ENCODE results near the gene ASAP2. TPM values are rescaled to one million over a fixed set of nuclear protein-coding genes. Genes with fewer than 3 reads are reported as not detected.

The ASAP2 gene
- total RNA-seq, 2 experiments from 2014 or later: 0.21 to 0.26 TPM

DNA sequence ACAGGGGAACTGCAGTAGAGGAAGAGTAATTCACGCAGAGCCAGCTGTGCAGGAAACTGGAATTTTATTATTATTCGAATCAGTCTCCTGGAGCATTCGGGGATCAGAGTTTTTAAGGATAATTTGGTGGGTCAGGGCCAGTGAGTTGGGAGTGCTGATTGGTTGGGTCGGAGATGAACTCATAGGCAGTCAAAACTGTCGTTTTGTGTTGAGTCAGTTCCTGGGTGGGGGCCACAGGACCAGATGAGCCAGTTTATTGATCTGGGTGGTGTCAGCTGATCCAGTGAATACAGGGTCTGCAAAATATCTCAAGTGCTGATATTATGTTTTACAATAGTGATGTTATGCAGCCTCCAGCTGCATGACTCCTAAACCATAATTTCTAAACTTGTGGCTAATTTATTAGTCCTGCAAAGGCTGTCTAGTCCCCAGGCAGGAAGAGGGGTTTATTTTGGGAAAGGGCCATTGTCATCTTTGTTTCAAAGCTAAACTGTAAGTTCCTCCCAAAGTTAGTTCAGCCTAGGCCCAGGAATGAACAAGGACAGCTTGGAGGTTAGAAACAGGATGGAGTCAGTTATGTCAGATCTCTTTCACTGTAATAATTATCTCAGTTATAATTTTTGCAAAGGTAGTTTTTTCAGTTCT, 67.0 kb downstream of the ASAP2 start:
- Mint-ChIP-seq H3K27me3 (peaks cover 3% of the 10 kb centered on the region), H3K4me1 (no peaks in the 10 kb centered on the region), H3K9me3 (ENCODE audit: low read depth) (no peaks in the 10 kb centered on the region), H3K4me3 (no peak overlapping the region), H3K36me3 (ENCODE audit: low read depth) (no peaks in the 10 kb centered on the region), H3K27ac (no peak overlapping the region)
- ATAC-seq (no peak), DNase-seq (no peak)
- ChIA-PET CTCF (no interaction called here), POLR2A (no interaction called here)
- intact Hi-C loops (cut with DNase I, micrococcal nuclease): no loop called here

DNA sequence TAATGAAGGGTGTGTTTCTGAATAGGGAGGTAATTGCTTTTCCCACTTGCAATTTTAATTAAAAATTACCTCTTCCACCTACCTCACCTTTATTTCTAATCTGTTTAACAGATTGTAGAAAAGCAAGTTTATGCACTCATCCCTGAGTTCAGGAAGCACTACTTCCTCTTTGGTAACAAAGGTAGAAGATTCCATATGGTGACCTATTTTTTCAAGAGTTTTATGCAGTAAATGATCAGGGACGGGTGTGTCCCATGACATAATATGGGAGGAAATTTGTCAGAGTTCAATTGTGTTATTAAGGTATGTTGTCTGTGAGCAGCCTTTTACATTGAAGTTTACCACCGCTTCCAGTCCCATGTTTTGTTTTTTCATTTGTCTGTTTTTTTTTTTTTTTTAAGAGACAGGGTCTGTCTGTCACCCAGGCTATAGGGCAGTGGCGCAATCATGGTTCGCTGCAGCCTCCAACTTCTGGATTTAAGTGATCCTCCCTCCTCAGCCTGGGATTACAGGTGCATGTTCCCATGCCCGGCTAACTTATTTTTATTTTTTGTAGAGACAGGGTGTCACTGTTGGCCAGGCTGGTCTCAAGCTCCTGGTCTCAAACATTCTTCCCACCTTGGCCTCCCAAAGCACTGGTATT, 68.2 kb downstream of the ASAP2 start:
- H3K27ac Mint-ChIP-seq: no peak overlapping the region
- CTCF ChIA-PET: interaction anchor here (0.6 kb wide), 1 partner anchor 714 kb away, joined by 3 read pairs; no protein-coding TSS in a partner anchor
- no peak overlapping the region for H3K4me3 Mint-ChIP-seq
- no peaks in the 10 kb centered on the region for H3K36me3 Mint-ChIP-seq (ENCODE audit: low read depth)
- no peaks in the 10 kb centered on the region for H3K9me3 Mint-ChIP-seq (ENCODE audit: low read depth)
- ATAC-seq (no peak), DNase-seq (no peak)
- POLR2A ChIA-PET: no interaction called here
- intact Hi-C loops (cut with DNase I, micrococcal nuclease): no loop called here
- peaks cover 5% of the 10 kb centered on the region for H3K27me3 Mint-ChIP-seq
- H3K4me1 Mint-ChIP-seq: no peaks in the 10 kb centered on the region

DNA sequence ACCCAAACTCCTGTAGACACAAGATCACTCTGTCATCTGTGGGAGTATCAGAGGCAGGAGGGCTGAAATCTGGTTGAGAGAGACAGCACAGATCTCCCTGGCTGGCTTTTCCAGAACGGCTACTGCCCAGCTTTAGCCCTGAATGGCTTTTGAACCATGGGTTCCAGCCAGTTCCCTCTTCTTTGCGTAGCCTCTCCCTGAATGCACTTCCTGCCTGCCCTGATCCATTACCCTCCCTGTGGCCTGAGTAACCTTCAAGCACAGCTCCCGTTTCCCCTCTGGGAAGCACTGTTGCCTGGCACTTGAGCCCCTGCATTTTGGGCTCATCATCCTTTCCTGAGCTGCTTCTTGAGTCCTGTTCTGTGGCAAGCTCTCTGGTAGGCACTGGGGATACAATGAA, 68.8 kb downstream of the ASAP2 start:
- no peaks in the 10 kb centered on the region for H3K36me3 Mint-ChIP-seq (ENCODE audit: low read depth)
- intact Hi-C loops (cut with DNase I, micrococcal nuclease): no loop called here
- no peak for DNase-seq
- POLR2A ChIA-PET: no interaction called here
- CTCF ChIA-PET: no interaction called here
- H3K9me3 Mint-ChIP-seq (ENCODE audit: low read depth): no peaks in the 10 kb centered on the region
- H3K27ac Mint-ChIP-seq: no peak overlapping the region
- H3K4me3 Mint-ChIP-seq: no peak overlapping the region
- H3K4me1 Mint-ChIP-seq: no peaks in the 10 kb centered on the region
- H3K27me3 Mint-ChIP-seq: peaks cover 5% of the 10 kb centered on the region
- no peak for ATAC-seq

DNA sequence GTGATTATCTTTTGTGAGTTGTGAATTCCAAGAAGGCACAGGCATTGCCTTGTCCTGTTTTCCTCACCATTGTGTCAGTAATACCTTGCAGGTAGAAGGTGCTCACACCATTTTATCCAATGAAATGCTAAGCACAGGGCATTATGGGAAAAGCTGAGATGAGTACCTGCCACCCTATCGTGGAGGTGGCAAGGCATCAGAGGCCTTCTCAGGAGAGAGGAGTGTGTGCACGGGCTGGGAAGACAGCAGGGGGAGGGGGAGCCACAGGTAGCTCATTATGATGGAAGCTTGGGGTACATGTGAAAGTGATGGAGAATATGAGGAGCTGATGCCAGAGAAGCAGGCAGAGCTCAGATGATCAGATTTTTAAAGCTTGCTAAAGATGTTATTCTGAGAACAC, 69.5 kb downstream of the ASAP2 start:
- no peaks in the 10 kb centered on the region for H3K36me3 Mint-ChIP-seq (ENCODE audit: low read depth)
- ATAC-seq: no peak
- CTCF ChIA-PET: no interaction called here
- intact Hi-C loops (cut with DNase I, micrococcal nuclease): no loop called here
- no peak overlapping the region for H3K4me3 Mint-ChIP-seq
- POLR2A ChIA-PET: no interaction called here
- H3K27me3 Mint-ChIP-seq: peaks cover 5% of the 10 kb centered on the region
- no peak for DNase-seq
- H3K9me3 Mint-ChIP-seq (ENCODE audit: low read depth): no peaks in the 10 kb centered on the region
- no peak overlapping the region for H3K27ac Mint-ChIP-seq
- H3K4me1 Mint-ChIP-seq: no peaks in the 10 kb centered on the region

- ChIA-PET CTCF (no interaction called here), POLR2A (no interaction called here)
- ATAC-seq: no peak
- no peak overlapping the region for H3K27ac Mint-ChIP-seq
- DNase-seq: no peak
- H3K36me3 Mint-ChIP-seq (ENCODE audit: low read depth): no peaks in the 10 kb centered on the region
- H3K4me3 Mint-ChIP-seq: no peak overlapping the region
- intact Hi-C loops (cut with DNase I, micrococcal nuclease): no loop called here
- H3K4me1 Mint-ChIP-seq: no peaks in the 10 kb centered on the region
- no peaks in the 10 kb centered on the region for H3K9me3 Mint-ChIP-seq (ENCODE audit: low read depth)
- H3K27me3 Mint-ChIP-seq: peaks cover 5% of the 10 kb centered on the region
Observed at GRCh38 chr2:9276901-9277451, 70.4 kb downstream of the ASAP2 start.

DNA sequence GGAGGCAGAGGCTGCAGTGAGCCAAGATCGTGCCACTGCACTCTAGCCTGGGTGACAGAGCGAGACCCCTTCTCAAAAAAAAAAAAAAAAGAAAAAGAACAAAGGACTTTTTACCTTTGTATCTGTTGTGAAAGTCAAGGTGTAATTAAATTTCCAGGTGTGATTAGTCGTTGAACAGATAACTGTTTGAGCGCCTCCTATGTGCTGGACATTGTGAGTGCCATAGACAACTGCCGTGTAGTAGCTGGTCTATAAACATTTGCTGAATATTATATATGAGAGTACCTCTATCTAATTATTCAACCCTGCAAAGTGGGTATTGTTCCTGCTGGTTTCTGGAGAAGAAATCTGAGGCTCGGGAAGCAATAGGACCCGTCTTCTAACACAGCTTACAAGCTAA, 71.8 kb downstream of the ASAP2 start:
- Mint-ChIP-seq H3K4me1 (no peaks in the 10 kb centered on the region), H3K27me3 (peaks cover 2% of the 10 kb centered on the region), H3K27ac (no peak overlapping the region), H3K4me3 (no peak overlapping the region), H3K9me3 (ENCODE audit: low read depth) (no peaks in the 10 kb centered on the region), H3K36me3 (ENCODE audit: low read depth) (no peaks in the 10 kb centered on the region)
- no peak for ATAC-seq
- DNase-seq: no peak
- CTCF ChIA-PET: interaction anchor here (0.7 kb wide), 1 partner anchor 250 kb away, joined by 4 read pairs; no protein-coding TSS in a partner anchor
- POLR2A ChIA-PET: no interaction called here
- intact Hi-C loops (cut with DNase I, micrococcal nuclease): no loop called here

DNA sequence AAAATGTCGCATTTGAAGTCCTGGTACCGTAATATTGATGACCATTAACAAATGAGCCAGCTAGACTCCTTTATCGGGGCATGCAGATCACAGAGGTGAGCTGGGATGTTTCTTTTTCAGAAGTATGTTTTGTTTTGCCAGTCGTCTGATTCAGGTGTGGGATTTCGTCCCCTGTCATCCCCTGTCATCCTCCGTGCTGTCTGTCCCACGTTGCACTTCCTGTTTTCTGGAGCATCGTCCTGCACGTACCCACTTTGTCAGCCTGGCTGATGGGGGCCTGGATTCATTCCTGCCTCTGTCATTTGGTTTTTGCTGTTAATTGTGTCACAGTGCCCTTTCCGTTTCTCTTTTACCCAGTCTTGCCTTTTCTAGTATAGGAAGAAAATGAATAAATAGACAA, 72.8 kb downstream of the ASAP2 start:
- POLR2A ChIA-PET: interaction anchor here (0.6 kb wide), 1 partner anchor 23 kb away, joined by 3 read pairs; no protein-coding TSS in a partner anchor
- H3K27me3 Mint-ChIP-seq: peaks cover 2% of the 10 kb centered on the region
- intact Hi-C loops (cut with DNase I, micrococcal nuclease): no loop called here
- ATAC-seq (no peak), DNase-seq (no peak)
- CTCF ChIA-PET: no interaction called here
- no peaks in the 10 kb centered on the region for H3K9me3 Mint-ChIP-seq (ENCODE audit: low read depth)
- no peak overlapping the region for H3K27ac Mint-ChIP-seq
- H3K36me3 Mint-ChIP-seq (ENCODE audit: low read depth): no peaks in the 10 kb centered on the region
- H3K4me3 Mint-ChIP-seq: no peak overlapping the region
- no peaks in the 10 kb centered on the region for H3K4me1 Mint-ChIP-seq

GRCh38 chr2:9280224-9280623, 73.6 kb downstream of the ASAP2 start:
- POLR2A ChIA-PET: no interaction called here

GRCh38 chr2:9281145-9281544, 74.5 kb downstream of the ASAP2 start:
- ATAC-seq: no peak
- H3K27ac Mint-ChIP-seq: no peak overlapping the region
- DNase-seq: no peak
- no peaks in the 10 kb centered on the region for H3K4me1 Mint-ChIP-seq
- no peak overlapping the region for H3K4me3 Mint-ChIP-seq
- ChIA-PET CTCF (no interaction called here), POLR2A (no interaction called here)
- no peaks in the 10 kb centered on the region for H3K9me3 Mint-ChIP-seq (ENCODE audit: low read depth)
- no peaks in the 10 kb centered on the region for H3K36me3 Mint-ChIP-seq (ENCODE audit: low read depth)
- intact Hi-C loops (cut with DNase I, micrococcal nuclease): no loop called here
- peaks cover 2% of the 10 kb centered on the region for H3K27me3 Mint-ChIP-seq

More at GRCh38 chr2:9280224-9280623, 73.6 kb downstream of the ASAP2 start:
- Mint-ChIP-seq H3K4me3 (no peak overlapping the region), H3K9me3 (ENCODE audit: low read depth) (no peaks in the 10 kb centered on the region), H3K36me3 (ENCODE audit: low read depth) (no peaks in the 10 kb centered on the region), H3K27me3 (peaks cover 2% of the 10 kb centered on the region), H3K27ac (no peak overlapping the region), H3K4me1 (no peaks in the 10 kb centered on the region)
- ATAC-seq (no peak), DNase-seq (no peak)
- CTCF ChIA-PET: no interaction called here
- intact Hi-C loops (cut with DNase I, micrococcal nuclease): no loop called here

GRCh38 chr2:9282128-9283112, 75.8 kb downstream of the ASAP2 start:
- DNase-seq: no peak
- H3K4me1 Mint-ChIP-seq: no peaks in the 10 kb centered on the region
- CTCF ChIA-PET: no interaction called here
- H3K9me3 Mint-ChIP-seq (ENCODE audit: low read depth): no peaks in the 10 kb centered on the region
- H3K4me3 Mint-ChIP-seq: no peak overlapping the region
- no peak for ATAC-seq
- POLR2A ChIA-PET: interaction anchor here (0.6 kb wide), 1 partner anchor 10 kb away, joined by 8 read pairs; no protein-coding TSS in a partner anchor
- H3K27me3 Mint-ChIP-seq: peaks cover 2% of the 10 kb centered on the region
- no peaks in the 10 kb centered on the region for H3K36me3 Mint-ChIP-seq (ENCODE audit: low read depth)
- H3K27ac Mint-ChIP-seq: no peak overlapping the region
- intact Hi-C loops (cut with DNase I, micrococcal nuclease): no loop called here

DNA sequence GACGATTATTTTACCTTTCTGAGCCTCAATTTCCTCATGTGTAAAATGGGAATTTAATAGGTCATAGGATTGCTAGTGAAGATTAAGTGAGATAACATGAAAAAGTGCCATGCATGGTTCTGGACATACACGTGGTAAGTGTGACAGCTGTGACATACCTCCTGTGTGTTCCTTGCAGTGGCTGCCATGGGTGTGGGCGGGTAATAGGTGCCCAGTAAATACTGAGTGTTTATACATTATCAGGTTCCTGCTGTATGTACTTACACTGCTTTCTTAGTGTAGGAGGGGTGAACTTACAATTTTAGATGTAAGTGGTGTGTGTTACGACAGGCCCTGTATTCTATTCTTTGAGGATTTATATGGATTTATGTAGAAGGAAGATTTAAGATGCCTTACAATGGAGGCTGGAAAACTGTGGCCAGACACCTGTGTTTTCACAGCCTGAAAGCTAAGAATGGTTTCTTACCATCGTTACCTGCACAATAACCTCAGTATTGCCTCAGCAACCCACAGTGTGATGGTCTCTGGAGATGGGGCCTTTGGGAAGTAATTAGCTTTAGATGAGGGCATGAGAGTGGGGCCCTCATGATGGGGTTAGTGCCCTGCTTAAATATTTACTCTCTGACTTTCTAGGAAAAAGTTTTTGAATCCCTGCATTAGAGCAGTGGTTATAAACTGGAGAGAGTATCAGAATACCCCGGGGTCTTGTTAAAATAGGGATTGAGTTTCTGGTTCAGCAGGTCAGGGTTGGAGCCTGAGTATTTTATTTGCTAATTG, 78.1 kb downstream of the ASAP2 start:
- ATAC-seq: no peak
- CTCF ChIA-PET: no interaction called here
- Mint-ChIP-seq H3K4me3 (no peak overlapping the region), H3K27me3 (no peaks in the 10 kb centered on the region), H3K4me1 (no peaks in the 10 kb centered on the region), H3K27ac (no peak overlapping the region), H3K9me3 (ENCODE audit: low read depth) (no peaks in the 10 kb centered on the region), H3K36me3 (ENCODE audit: low read depth) (no peaks in the 10 kb centered on the region)
- no peak for DNase-seq
- POLR2A ChIA-PET: no interaction called here
- intact Hi-C loops (cut with DNase I, micrococcal nuclease): no loop called here
